GM23248 (cell line): ENCODE results near the gene CLCNKA. TPM values are rescaled to one million over a fixed set of nuclear protein-coding genes. Genes with fewer than 3 reads are reported as not detected.
"Not testable (repeated sequence)": the region's sequence is repeated elsewhere in the genome, so short reads cannot be mapped to it uniquely, and the experiment has no call there.

Experiments used
- DNase-seq: peaks from one replicate; pipeline ENCODE4 v3.0.0-alpha.2; 2015
- H2AFZ ChIP-seq: fragments of 200-600 bp; sonication (generic); 2 replicates; pipeline ENCODE4 v1.6.1; 2016; ENCODE audit warnings: antibody characterized with exemption
- H3F3A ChIP-seq: fragments of 200-600 bp; sonication (generic); 2 replicates; pipeline ENCODE4 v1.6.1; 2016; ENCODE audit warnings: mild to moderate bottlenecking, antibody characterized with exemption, mixed run types; ENCODE audit not compliant: insufficient read depth
- H3K27ac ChIP-seq: fragments of 200-600 bp; sonication (generic); 2 replicates; pipeline ENCODE4 v1.5.1; 2016; ENCODE audit warnings: mild to moderate bottlenecking
- H3K27me3 ChIP-seq: fragments of 200-600 bp; sonication (generic); replicated peaks from 2 replicates; pipeline ENCODE4 v1.6.1; 2016; ENCODE audit warnings: mild to moderate bottlenecking; ENCODE audit not compliant: insufficient read depth
- H3K36me3 ChIP-seq: fragments of 200-600 bp; sonication (generic); 2 replicates; pipeline ENCODE4 v1.6.1; 2016; ENCODE audit warnings: low read depth, mild to moderate bottlenecking
- H3K4me1 ChIP-seq: fragments of 200-600 bp; sonication (generic); 2 replicates; pipeline ENCODE4 v1.6.1; 2016; ENCODE audit warnings: mild to moderate bottlenecking; ENCODE audit not compliant: insufficient read depth
- H3K4me2 ChIP-seq: fragments of 200-600 bp; sonication (generic); one replicate; pipeline ENCODE4 v1.6.1; 2016; ENCODE audit warnings: mild to moderate bottlenecking; ENCODE audit not compliant: unreplicated experiment
- H3K4me3 ChIP-seq: fragments of 200-600 bp; sonication (generic); 2 replicates; pipeline ENCODE4 v1.5.1; 2016; ENCODE audit warnings: mild to moderate bottlenecking
- H3K79me2 ChIP-seq: fragments of 200-600 bp; sonication (generic); 2 replicates; pipeline ENCODE4 v1.6.1; 2016; ENCODE audit warnings: mild to moderate bottlenecking; ENCODE audit not compliant: insufficient read depth
- H3K9ac ChIP-seq: fragments of 200-600 bp; sonication (generic); 2 replicates; pipeline ENCODE4 v1.6.1; 2016; ENCODE audit warnings: mild to moderate bottlenecking
- H3K9me2 ChIP-seq: fragments of 200-600 bp; sonication (generic); 2 replicates; pipeline ENCODE4 v1.6.1; 2016; ENCODE audit warnings: mixed run types, mild to moderate bottlenecking, moderate library complexity; ENCODE audit not compliant: insufficient read depth
- H3K9me3 ChIP-seq: fragments of 200-600 bp; sonication (generic); one replicate; pipeline ENCODE4 v1.6.1; 2017; ENCODE audit warnings: low read depth
- H4K20me1 ChIP-seq: fragments of 200-600 bp; sonication (generic); 2 replicates; pipeline ENCODE4 v1.6.0; 2016; ENCODE audit not compliant: insufficient read depth
- EZH2 ChIP-seq: fragments of 200-600 bp; sonication (generic); IDR thresholded peaks from 2 replicates; pipeline ENCODE4 v1.6.1; 2018; ENCODE audit warnings: antibody characterized with exemption, mild to moderate bottlenecking; ENCODE audit not compliant: insufficient read depth, poor library complexity, severe bottlenecking
- EZH2phosphoT487 ChIP-seq: fragments of 200-600 bp; sonication (generic); IDR thresholded peaks from 2 replicates; pipeline ENCODE4 v1.6.1; 2018; ENCODE audit warnings: antibody characterized with exemption, moderate library complexity, mild to moderate bottlenecking, low read depth; ENCODE audit not compliant: insufficient read depth
- WGBS, 2 experiments: methylation state at CpG; one replicate each; pipeline ENCODE4 v1.1.6; 2015 to 2017; ENCODE audit warnings: low lambda C conversion rate in 2 of 2, low coverage in 1 of 2; ENCODE audit errors: missing lambda C conversion rate in 2 of 2; 5-methylcytosine and 5-hydroxymethylcytosine counted together
- in situ Hi-C: fragments of 300-500 bp; cut with MboI; formaldehyde crosslinking; loops from 2 replicates; pipeline ENCODE4 v1.15.0; 2020
- polyA plus RNA-seq: library from polyadenylated mRNA; unstranded; fragments of >200 nt; fragmentation: Nextera tagmentation; extraction: Ambion mirVana; gene quantifications from 2 replicates; pipeline ENCODE4 v1.2.1, GENCODE V29; 2016
- total RNA-seq: library from RNA; depleted of rRNA; stranded (reverse); fragments of >200 nt; shearing (Covaris generic); gene quantifications from 2 replicates; pipeline ENCODE4 v1.2.3, GENCODE V29; 2014

The CLCNKA gene
- total and polyA plus RNA-seq, 2 experiments from 2014 or later = not detected

- 61 to 66% methylated on average over 4 of the region's 4 CpGs for WGBS, 2 experiments
- Histone ChIP-seq H3K9me2 (no peaks in the 10 kb centered on the region), H3K27ac (no peak overlapping the region), H3K4me2 (no peak overlapping the region), H3K4me1 (no peaks in the 10 kb centered on the region), H3K9me3 (no peaks in the 10 kb centered on the region), H3K4me3 (no peak overlapping the region), H3K9ac (no peak overlapping the region), H3K36me3 (no peaks in the 10 kb centered on the region), H3K27me3 (no peaks in the 10 kb centered on the region), H2AFZ (no peak overlapping the region), H4K20me1 (no peaks in the 10 kb centered on the region), H3F3A (no peaks in the 10 kb centered on the region), H3K79me2 (no peaks in the 10 kb centered on the region)
- DNase-seq = no peak
- in situ Hi-C loops = no loop called here
- TF ChIP-seq EZH2phosphoT487 = no peak
- no peak for TF ChIP-seq EZH2
Observed at GRCh38 chr1:16038620-16038912, 16.7 kb downstream of the CLCNKA start.

- in situ Hi-C loops, H3K27ac ChIP-seq: not testable (repeated sequence)
- 30 to 34% methylated on average over 7 to 8 of the region's 8 CpGs for WGBS, 2 experiments
Observed at GRCh38 chr1:16039871-16040270, 18.0 kb downstream of the CLCNKA start.

GRCh38 chr1:16041200-16041599 is 19.4 kb downstream of the CLCNKA start:
- H3K27ac ChIP-seq = no peak overlapping the region
- H3K9me3 ChIP-seq = no peaks in the 10 kb centered on the region
- H3K79me2 ChIP-seq = no peaks in the 10 kb centered on the region
- no peaks in the 10 kb centered on the region for H4K20me1 ChIP-seq
- H3K4me3 ChIP-seq = no peak overlapping the region
- WGBS, 2 experiments = 42 to 44% methylated on average over 8 of the region's 8 CpGs
- DNase-seq = no peak
- H3K36me3 ChIP-seq = no peaks in the 10 kb centered on the region
- no peaks in the 10 kb centered on the region for H3K9me2 ChIP-seq
- H3F3A ChIP-seq = no peaks in the 10 kb centered on the region
- no peak overlapping the region for H3K4me2 ChIP-seq
- H3K9ac ChIP-seq = no peak overlapping the region
- TF ChIP-seq EZH2 = no peak
- TF ChIP-seq EZH2phosphoT487 = no peak
- in situ Hi-C loops = no loop called here
- no peak overlapping the region for H2AFZ ChIP-seq
- H3K4me1 ChIP-seq = no peaks in the 10 kb centered on the region
- no peaks in the 10 kb centered on the region for H3K27me3 ChIP-seq

More at GRCh38 chr1:16039871-16040270, 18.0 kb downstream of the CLCNKA start:
- not testable (repeated sequence) for H3K4me1 ChIP-seq, H3K4me3 ChIP-seq, H3K4me2 ChIP-seq, H3K9me3 ChIP-seq, H4K20me1 ChIP-seq, H3K9ac ChIP-seq, H3K27me3 ChIP-seq, H3K79me2 ChIP-seq, H3K9me2 ChIP-seq, H2AFZ ChIP-seq, H3K36me3 ChIP-seq, DNase-seq, H3F3A ChIP-seq

GRCh38 chr1:16042096-16042495 is 20.3 kb downstream of the CLCNKA start:
- Histone ChIP-seq H3K4me3 (no peak overlapping the region), H3K4me2 (no peak overlapping the region), H3K36me3 (no peaks in the 10 kb centered on the region), H3K9ac (no peak overlapping the region), H3K9me2 (no peaks in the 10 kb centered on the region), H3K79me2 (no peaks in the 10 kb centered on the region), H3F3A (no peaks in the 10 kb centered on the region), H3K9me3 (no peaks in the 10 kb centered on the region), H3K27ac (no peak overlapping the region), H2AFZ (no peak overlapping the region), H4K20me1 (no peaks in the 10 kb centered on the region), H3K27me3 (no peaks in the 10 kb centered on the region), H3K4me1 (no peaks in the 10 kb centered on the region)
- no peak for TF ChIP-seq EZH2phosphoT487
- no peak for TF ChIP-seq EZH2
- no peak for DNase-seq
- 81 to 87% methylated on average over 8 of the region's 9 CpGs for WGBS, 2 experiments
- in situ Hi-C loops = no loop called here

GRCh38 chr1:16042654-16043053 is 20.8 kb downstream of the CLCNKA start:
- 85 to 92% methylated on average over 7 to 9 of the region's 9 CpGs for WGBS, 2 experiments
- H4K20me1 ChIP-seq = not testable (repeated sequence)

More at GRCh38 chr1:16042654-16043053, 20.8 kb downstream of the CLCNKA start:
- H3K4me2 ChIP-seq, H3K36me3 ChIP-seq, H3K9me3 ChIP-seq, H3K27ac ChIP-seq, H3K27me3 ChIP-seq, H3K4me1 ChIP-seq, H3K4me3 ChIP-seq, H3K9me2 ChIP-seq, H3K9ac ChIP-seq, H3K79me2 ChIP-seq, H3F3A ChIP-seq, H2AFZ ChIP-seq, DNase-seq, in situ Hi-C loops: not testable (repeated sequence)
